Fibroblast of pulmonary artery (primary cell): Measurements from ENCODE around the gene CNTNAP4.

Experiments used
- DNase-seq: peaks from one replicate; pipeline ENCODE4 v3.0.0-alpha.2; 2010; ENCODE audit warnings: low read depth
- H3K4me3 ChIP-seq: replicated peaks from 2 replicates; pipeline ENCODE4 v1.5.1; 2011; ENCODE audit warnings: low read depth, mild to moderate bottlenecking, control low read depth, low read length, moderate library complexity
- CTCF ChIP-seq: IDR thresholded peaks from 2 replicates; pipeline ENCODE4 v1.5.1; 2011; ENCODE audit warnings: mild to moderate bottlenecking, control low read depth, low read length, inconsistent platforms; ENCODE audit errors: missing control alignments

The CNTNAP4 gene

GRCh38 chr16:76336112-76336511 is 58.9 kb downstream of the CNTNAP4 start:
- no peak for TF ChIP-seq CTCF
- no peak overlapping the region for H3K4me3 ChIP-seq
- DNase-seq = no peak

- no peak for DNase-seq
- TF ChIP-seq CTCF = no peak
- H3K4me3 ChIP-seq = no peak overlapping the region
These were observed 61.3 kb downstream of the CNTNAP4 start for GRCh38 chr16:76338472-76338871.

GRCh38 chr16:76343769-76344168 is 66.6 kb downstream of the CNTNAP4 start:
- no peak for TF ChIP-seq CTCF
- peak; percentile 8 for DNase-seq
- H3K4me3 ChIP-seq = no peak overlapping the region

GRCh38 chr16:76345163-76345661 is 68.0 kb downstream of the CNTNAP4 start:
- no peak overlapping the region for H3K4me3 ChIP-seq
- DNase-seq = peak; percentile 99
- no peak for TF ChIP-seq CTCF

- no peak overlapping the region for H3K4me3 ChIP-seq
- no peak for DNase-seq
- TF ChIP-seq CTCF = no peak
These were observed 69.0 kb downstream of the CNTNAP4 start for GRCh38 chr16:76346210-76346609.

- DNase-seq = no peak
- no peak overlapping the region for H3K4me3 ChIP-seq
- no peak for TF ChIP-seq CTCF
These were observed 74.2 kb downstream of the CNTNAP4 start for GRCh38 chr16:76351441-76351840.

GRCh38 chr16:76360404-76360803 is 83.2 kb downstream of the CNTNAP4 start:
- no peak for TF ChIP-seq CTCF
- no peak overlapping the region for H3K4me3 ChIP-seq
- DNase-seq = no peak
